Measurements from ENCODE around the gene ZFYVE19.

Gene ZFYVE19

GRCh38 chr15:40787344-40787841 lies 19.5 kb upstream of the ZFYVE19 start:
- Histone ChIP-seq H2BK120ac (ENCODE audit: low read depth, low read length) (no peak overlapping the region), H3K4me3 (ENCODE audit: low read length in 2 of 2) (no peak overlapping the region), H3K79me1 (ENCODE audit: low read depth, low read length) (peaks cover 1% of the 10 kb centered on the region), H2AFZ (ENCODE audit: low read length) (no peak overlapping the region), H4K8ac (ENCODE audit: low read depth, low read length) (no peak overlapping the region), H3K36me3 (replicated peaks in 1 of 2; ENCODE audit: control insufficient read depth in 2 of 2, insufficient read depth in 2 of 2, low read length in 2 of 2) (peaks cover 0 to 9% of the 10 kb centered on the region in 2 donors), H2AK5ac (ENCODE audit: low read depth, low read length) (no peak overlapping the region), H3K9me3 (replicated peaks in 1 of 2; ENCODE audit: control insufficient read depth in 2 of 2, insufficient read depth in 1 of 2, low read depth in 1 of 2, low read length in 2 of 2) (no peaks in the 10 kb centered on the region), H2BK5ac (ENCODE audit: low read length) (no peak overlapping the region), H3K27ac (replicated peaks; ENCODE audit: low read length) (no peak overlapping the region), H3K14ac (ENCODE audit: low read length) (no peak overlapping the region), H3K23ac (ENCODE audit: low read depth, low read length, poor library complexity) (no peak overlapping the region), H2BK12ac (ENCODE audit: low read length) (no peak overlapping the region), H3K4me2 (ENCODE audit: insufficient read depth, low read length, poor library complexity, severe bottlenecking) (no peak overlapping the region), H3K27me3 (ENCODE audit: control insufficient read depth in 3 of 3, insufficient read depth in 3 of 3, low read depth in 1 of 3, low read length in 3 of 3) (no peaks in the 10 kb centered on the region), H3K18ac (ENCODE audit: low read length) (no peak overlapping the region), H3K9ac (ENCODE audit: low read depth, low read length, poor library complexity) (no peak overlapping the region), H3K4ac (ENCODE audit: low read length) (no peak overlapping the region), H3K4me1 (ENCODE audit: control insufficient read depth in 2 of 2, insufficient read depth in 1 of 2, low read depth in 1 of 2, low read length in 2 of 2) (peaks cover 0 to 2% of the 10 kb centered on the region in 2 donors), H4K91ac (ENCODE audit: low read depth, low read length, poor library complexity) (no peak overlapping the region), H2BK15ac (ENCODE audit: low read length) (no peak overlapping the region)
- WGBS, 2 donors (ENCODE audit: extremely low coverage in 2 of 2, insufficient read length in 2 of 2, insufficient replicate concordance in 1 of 2): no CpG with 5 or more reads among the region's 4 CpGs
- DNase-seq (ENCODE audit: low spot score): no peak

- no peak overlapping the region for H3K14ac ChIP-seq (ENCODE audit: low read length)
- H3K4ac ChIP-seq (ENCODE audit: low read length): no peak overlapping the region
- no peak overlapping the region for H3K23ac ChIP-seq (ENCODE audit: low read depth, low read length, poor library complexity)
- H2BK12ac ChIP-seq (ENCODE audit: low read length): no peak overlapping the region
- H3K27me3 ChIP-seq (ENCODE audit: control insufficient read depth in 3 of 3, insufficient read depth in 3 of 3, low read depth in 1 of 3, low read length in 3 of 3): no peaks in the 10 kb centered on the region
- no peak overlapping the region for H2AFZ ChIP-seq (ENCODE audit: low read length)
- H3K18ac ChIP-seq (ENCODE audit: low read length): no peak overlapping the region
- no peak for DNase-seq (ENCODE audit: low spot score)
- H3K4me1 ChIP-seq (ENCODE audit: control insufficient read depth in 2 of 2, insufficient read depth in 1 of 2, low read depth in 1 of 2, low read length in 2 of 2): peaks cover 0 to 2% of the 10 kb centered on the region in 2 donors
- no CpG with 5 or more reads among the region's 6 CpGs for WGBS, 2 donors (ENCODE audit: extremely low coverage in 2 of 2, insufficient read length in 2 of 2, insufficient replicate concordance in 1 of 2)
- H3K9ac ChIP-seq (ENCODE audit: low read depth, low read length, poor library complexity): peak overlapping the region; percentile 50
- no peak overlapping the region for H2AK5ac ChIP-seq (ENCODE audit: low read depth, low read length)
- H2BK5ac ChIP-seq (ENCODE audit: low read length): no peak overlapping the region
- H3K9me3 ChIP-seq (replicated peaks in 1 of 2; ENCODE audit: control insufficient read depth in 2 of 2, insufficient read depth in 1 of 2, low read depth in 1 of 2, low read length in 2 of 2): no peaks in the 10 kb centered on the region
- peaks cover 1% of the 10 kb centered on the region for H3K79me1 ChIP-seq (ENCODE audit: low read depth, low read length)
- H2BK15ac ChIP-seq (ENCODE audit: low read length): no peak overlapping the region
- H3K4me2 ChIP-seq (ENCODE audit: insufficient read depth, low read length, poor library complexity, severe bottlenecking): no peak overlapping the region
- no peak overlapping the region for H4K91ac ChIP-seq (ENCODE audit: low read depth, low read length, poor library complexity)
- H3K27ac ChIP-seq (replicated peaks; ENCODE audit: low read length): no peak overlapping the region
- no peak overlapping the region for H3K4me3 ChIP-seq (ENCODE audit: low read length in 2 of 2)
- H3K36me3 ChIP-seq (replicated peaks in 1 of 2; ENCODE audit: control insufficient read depth in 2 of 2, insufficient read depth in 2 of 2, low read length in 2 of 2): peaks cover 0 to 12% of the 10 kb centered on the region in 2 donors
- no peak overlapping the region for H4K8ac ChIP-seq (ENCODE audit: low read depth, low read length)
- no peak overlapping the region for H2BK120ac ChIP-seq (ENCODE audit: low read depth, low read length)
These were observed 18.9 kb upstream of the ZFYVE19 start for GRCh38 chr15:40787991-40788390.

GRCh38 chr15:40789119-40789518 lies 17.8 kb upstream of the ZFYVE19 start:
- H3K27ac ChIP-seq (replicated peaks; ENCODE audit: low read length): no peak overlapping the region
- H3K27me3 ChIP-seq (ENCODE audit: control insufficient read depth in 3 of 3, insufficient read depth in 3 of 3, low read depth in 1 of 3, low read length in 3 of 3): no peaks in the 10 kb centered on the region
- WGBS, 2 donors (ENCODE audit: extremely low coverage in 2 of 2, insufficient read length in 2 of 2, insufficient replicate concordance in 1 of 2): no CpG with 5 or more reads among the region's 5 CpGs
- no peak overlapping the region for H2BK5ac ChIP-seq (ENCODE audit: low read length)
- no peak overlapping the region for H3K14ac ChIP-seq (ENCODE audit: low read length)
- no peak overlapping the region for H3K4me2 ChIP-seq (ENCODE audit: insufficient read depth, low read length, poor library complexity, severe bottlenecking)
- no peak overlapping the region for H2BK12ac ChIP-seq (ENCODE audit: low read length)
- H3K4me3 ChIP-seq (ENCODE audit: low read length in 2 of 2): no peak overlapping the region
- H3K23ac ChIP-seq (ENCODE audit: low read depth, low read length, poor library complexity): no peak overlapping the region
- no peak overlapping the region for H2AFZ ChIP-seq (ENCODE audit: low read length)
- H3K79me1 ChIP-seq (ENCODE audit: low read depth, low read length): peaks cover 1% of the 10 kb centered on the region
- no peak for DNase-seq (ENCODE audit: low spot score)
- no peak overlapping the region for H3K4ac ChIP-seq (ENCODE audit: low read length)
- H3K4me1 ChIP-seq (ENCODE audit: control insufficient read depth in 2 of 2, insufficient read depth in 1 of 2, low read depth in 1 of 2, low read length in 2 of 2): peaks cover 0 to 2% of the 10 kb centered on the region in 2 donors
- H3K36me3 ChIP-seq (replicated peaks in 1 of 2; ENCODE audit: control insufficient read depth in 2 of 2, insufficient read depth in 2 of 2, low read length in 2 of 2): peaks cover 0 to 12% of the 10 kb centered on the region in 2 donors
- no peak overlapping the region for H4K91ac ChIP-seq (ENCODE audit: low read depth, low read length, poor library complexity)
- no peak overlapping the region for H4K8ac ChIP-seq (ENCODE audit: low read depth, low read length)
- no peak overlapping the region for H3K18ac ChIP-seq (ENCODE audit: low read length)
- H3K9me3 ChIP-seq (replicated peaks in 1 of 2; ENCODE audit: control insufficient read depth in 2 of 2, insufficient read depth in 1 of 2, low read depth in 1 of 2, low read length in 2 of 2): no peaks in the 10 kb centered on the region
- peak overlapping the region; percentile 13 for H2AK5ac ChIP-seq (ENCODE audit: low read depth, low read length)
- no peak overlapping the region for H3K9ac ChIP-seq (ENCODE audit: low read depth, low read length, poor library complexity)
- H2BK15ac ChIP-seq (ENCODE audit: low read length): no peak overlapping the region
- no peak overlapping the region for H2BK120ac ChIP-seq (ENCODE audit: low read depth, low read length)

GRCh38 chr15:40789999-40790398 lies 16.9 kb upstream of the ZFYVE19 start:
- no peak overlapping the region for H3K4me3 ChIP-seq (ENCODE audit: low read length in 2 of 2)
- no CpG with 5 or more reads among the region's 8 CpGs for WGBS, 2 donors (ENCODE audit: extremely low coverage in 2 of 2, insufficient read length in 2 of 2, insufficient replicate concordance in 1 of 2)

More at GRCh38 chr15:40789999-40790398, 16.9 kb upstream of the ZFYVE19 start:
- no peak for DNase-seq (ENCODE audit: low spot score)
- Histone ChIP-seq H2AFZ (ENCODE audit: low read length) (no peak overlapping the region), H4K91ac (ENCODE audit: low read depth, low read length, poor library complexity) (no peak overlapping the region), H2BK120ac (ENCODE audit: low read depth, low read length) (no peak overlapping the region), H3K27me3 (ENCODE audit: control insufficient read depth in 3 of 3, insufficient read depth in 3 of 3, low read depth in 1 of 3, low read length in 3 of 3) (no peaks in the 10 kb centered on the region), H3K23ac (ENCODE audit: low read depth, low read length, poor library complexity) (no peak overlapping the region), H2BK5ac (ENCODE audit: low read length) (no peak overlapping the region), H3K9me3 (replicated peaks in 1 of 2; ENCODE audit: control insufficient read depth in 2 of 2, insufficient read depth in 1 of 2, low read depth in 1 of 2, low read length in 2 of 2) (no peaks in the 10 kb centered on the region), H3K4ac (ENCODE audit: low read length) (no peak overlapping the region), H3K79me1 (ENCODE audit: low read depth, low read length) (peaks cover 1% of the 10 kb centered on the region), H3K14ac (ENCODE audit: low read length) (no peak overlapping the region), H4K8ac (ENCODE audit: low read depth, low read length) (no peak overlapping the region), H3K9ac (ENCODE audit: low read depth, low read length, poor library complexity) (no peak overlapping the region), H3K4me1 (ENCODE audit: control insufficient read depth in 2 of 2, insufficient read depth in 1 of 2, low read depth in 1 of 2, low read length in 2 of 2) (peaks cover 0 to 2% of the 10 kb centered on the region in 2 donors), H3K18ac (ENCODE audit: low read length) (no peak overlapping the region), H2AK5ac (ENCODE audit: low read depth, low read length) (no peak overlapping the region), H3K4me2 (ENCODE audit: insufficient read depth, low read length, poor library complexity, severe bottlenecking) (no peak overlapping the region), H3K27ac (replicated peaks; ENCODE audit: low read length) (no peak overlapping the region), H2BK12ac (ENCODE audit: low read length) (no peak overlapping the region), H2BK15ac (ENCODE audit: low read length) (no peak overlapping the region), H3K36me3 (replicated peaks in 1 of 2; ENCODE audit: control insufficient read depth in 2 of 2, insufficient read depth in 2 of 2, low read length in 2 of 2) (peaks cover 0 to 12% of the 10 kb centered on the region in 2 donors)
